Tibial artery (tissue), 4 donors: ENCODE measurements around the gene CACFD1.

ENCODE experiments used
- DNase-seq, 2 donors: peaks; one replicate each; pipeline ENCODE4 v3.0.0-alpha.2; 2019
- H3K27ac ChIP-seq, 2 donors: fragments of 200-600 bp; sonication (generic) in 1 of 2; 1 replicate in 1 of 2; 2 replicates in 1 of 2; pipeline ENCODE4 v1.5.1; 2018 to 2019; ENCODE audit warnings: mild to moderate bottlenecking in 1 of 2
- H3K27me3 ChIP-seq, 2 donors: fragments of 200-600 bp; sonication (generic) in 1 of 2; one replicate each; pipeline versions ENCODE4 v1.5.1 to v1.6.0; 2016 to 2019
- H3K36me3 ChIP-seq, 3 donors: fragments of 200-600 bp; sonication (generic) in 2 of 3; one replicate each; pipeline ENCODE4 v1.5.1; 2016 to 2019; ENCODE audit warnings: mild to moderate bottlenecking in 2 of 3
- H3K4me1 ChIP-seq, 4 donors: fragments of 200-600 bp; sonication (generic) in 2 of 4; 1 replicate in 3 of 4; 2 replicates in 1 of 4; pipeline ENCODE4 v1.5.1; 2016 to 2019
- H3K4me3 ChIP-seq, 2 donors: fragments of 200-600 bp; sonication (generic) in 1 of 2; 1 replicate in 1 of 2; 2 replicates in 1 of 2; pipeline ENCODE4 v1.5.1; 2018 to 2019; ENCODE audit warnings: mild to moderate bottlenecking in 2 of 2
- H3K9me3 ChIP-seq, 3 donors: fragments of 200-600 bp; sonication (generic) in 1 of 3; one replicate each; pipeline ENCODE4 v1.5.1; 2016 to 2019
- CTCF ChIP-seq, 2 experiments: fragments of 200-600 bp in 1 of 2; fragments of 450-650 bp in 1 of 2; IDR thresholded peaks; one replicate each; pipeline ENCODE4 v1.5.1; 2017 to 2019; ENCODE audit warnings: antibody characterized with exemption in 2 of 2, mild to moderate bottlenecking in 1 of 2, moderate library complexity in 1 of 2
- intact Hi-C: fragments of 100-400 bp; cut with DNase I; formaldehyde crosslinking; loops from one replicate; pipeline ENCODE4 v1.15.0; 2023; ENCODE audit warnings: low total_unique reads

Gene CACFD1

GRCh38 chr9:133430244-133430643 is 29.5 kb upstream of the CACFD1 start:
- H3K27me3 ChIP-seq, result peaks cover 0 to 45% of the 10 kb centered on the region in 2 donors
- no peaks in the 10 kb centered on the region for H3K9me3 ChIP-seq
- H3K4me3 ChIP-seq, result no peak overlapping the region
- H3K4me1 ChIP-seq, result peaks cover 0 to 18% (median 13%) of the 10 kb centered on the region in 4 donors
- no peak for TF ChIP-seq CTCF (IDR thresholded peaks at IDR 0.05)
- no peak for DNase-seq
- H3K27ac ChIP-seq, result no peak overlapping the region
- H3K36me3 ChIP-seq, result no peaks in the 10 kb centered on the region
- intact Hi-C loops, result no loop called here

GRCh38 chr9:133433351-133433843 is 26.4 kb upstream of the CACFD1 start:
- Histone ChIP-seq H3K27me3 (peaks cover 0 to 19% of the 10 kb centered on the region in 2 donors), H3K27ac (no peak overlapping the region), H3K9me3 (no peaks in the 10 kb centered on the region), H3K4me3 (no peak overlapping the region), H3K4me1 (peaks cover 0 to 13% (median 10%) of the 10 kb centered on the region in 4 donors), H3K36me3 (no peaks in the 10 kb centered on the region)
- DNase-seq, result no peak
- intact Hi-C loops, result no loop called here
- TF ChIP-seq CTCF (IDR thresholded peaks at IDR 0.05), result no peak

GRCh38 chr9:133436681-133437080 is 23.1 kb upstream of the CACFD1 start:
- Histone ChIP-seq H3K27ac (no peak overlapping the region), H3K9me3 (no peaks in the 10 kb centered on the region), H3K27me3 (no peaks in the 10 kb centered on the region), H3K4me3 (no peak overlapping the region), H3K36me3 (no peaks in the 10 kb centered on the region), H3K4me1 (no peaks in the 10 kb centered on the region)
- intact Hi-C loops, result no loop called here
- no peak for DNase-seq
- no peak for TF ChIP-seq CTCF (IDR thresholded peaks at IDR 0.05)

- H3K36me3 ChIP-seq, result no peaks in the 10 kb centered on the region
- no peaks in the 10 kb centered on the region for H3K27me3 ChIP-seq
- intact Hi-C loops, result no loop called here
- H3K27ac ChIP-seq, result no peak overlapping the region
- DNase-seq, result no peak
- no peaks in the 10 kb centered on the region for H3K9me3 ChIP-seq
- no peak for TF ChIP-seq CTCF (IDR thresholded peaks at IDR 0.05)
- no peaks in the 10 kb centered on the region for H3K4me1 ChIP-seq
- no peak overlapping the region for H3K4me3 ChIP-seq
These were observed 21.8 kb upstream of the CACFD1 start for GRCh38 chr9:133437753-133438531.

- TF ChIP-seq CTCF (IDR thresholded peaks at IDR 0.05), result no peak
- Histone ChIP-seq H3K4me1 (no peaks in the 10 kb centered on the region), H3K9me3 (no peaks in the 10 kb centered on the region), H3K27ac (no peak overlapping the region), H3K36me3 (no peaks in the 10 kb centered on the region), H3K4me3 (no peak overlapping the region), H3K27me3 (no peaks in the 10 kb centered on the region)
- no peak for DNase-seq
- intact Hi-C loops, result no loop called here
These were observed 20.4 kb upstream of the CACFD1 start for GRCh38 chr9:133439337-133439736.
